Stimulated activated CD4-positive, alpha-beta T cell treated with anti-CD3 and anti-CD28 coated beads, TNF-alpha, amount 100 ng/mL, for 1 hour (primary cell): ENCODE data around the gene ERVW-1.

Source experiments
- DNase-seq, 3 donors: peaks; one replicate each; pipeline ENCODE4 v3.0.0-alpha.2; 2020; ENCODE audit warnings: low read depth in 3 of 3, low spot score in 1 of 3

Gene ERVW-1

GRCh38 chr7:92425311-92425947, 52.3 kb downstream of the ERVW-1 start:
- no peak for DNase-seq

- DNase-seq = no peak
These were observed 54.0 kb downstream of the ERVW-1 start for GRCh38 chr7:92423710-92424131.

- no peak for DNase-seq
These were observed 54.8 kb downstream of the ERVW-1 start for GRCh38 chr7:92422926-92423325.

GRCh38 chr7:92421676-92422435, 55.9 kb downstream of the ERVW-1 start:
- no peak for DNase-seq
